K562 (cell line): Measurements from ENCODE around the gene LPIN3.
A peak's percentile ranks its signal among the peaks of the same experiment; 100 is the strongest.

ENCODE experiments used
- BACH1 ChIP-seq: fragments of 200-800 bp; sonication (Bioruptor generic); IDR thresholded peaks from 2 replicates; pipeline ENCODE4 v1.6.1; 2016; ENCODE audit warnings: missing genetic modification characterization, missing compliant biosample characterization
- CTCF ChIP-seq, 3 experiments: IDR thresholded peaks in 2 of 3; conservative IDR thresholded peaks in 1 of 3; 2 replicates each; pipeline ENCODE4 v1.5.1; 2011 to 2012; ENCODE audit warnings: low read length in 3 of 3, mild to moderate bottlenecking in 3 of 3, control low read depth in 2 of 3, improper control_type of control experiment in 1 of 3, inconsistent platforms in 1 of 3, low read depth in 1 of 3, mixed read lengths in 1 of 3, moderate library complexity in 1 of 3; ENCODE audit not compliant: insufficient read depth in 2 of 3
- SPI1 ChIP-seq: IDR thresholded peaks from 2 replicates; pipeline ENCODE4 v1.6.1; 2011; ENCODE audit warnings: low read depth, low read length, control low read depth, borderline replicate concordance

GRCh38 chr20:41340327-41341055 lies at the start of gene LPIN3:
- peak; percentile 57; the same call in 1 of the 2 replicates for TF ChIP-seq SPI1
- no peak for TF ChIP-seq BACH1 (tag)
- peak; percentile 3 to 86 (median 79); a peak in 5 of 6 replicates for TF ChIP-seq CTCF (IDR thresholded peaks at IDR 0.05 in 2 of 3, conservative IDR thresholded peaks at IDR 0.05 in 1 of 3; ENCODE audit: insufficient read depth in 2 of 3, low read depth in 1 of 3, low read length in 3 of 3)
